Measurements from ENCODE around the gene ZNF723.
"Not testable (repeated sequence)": the region's sequence is repeated elsewhere in the genome, so short reads cannot be mapped to it uniquely, and the experiment has no call there.

ZNF723 gene

DNA sequence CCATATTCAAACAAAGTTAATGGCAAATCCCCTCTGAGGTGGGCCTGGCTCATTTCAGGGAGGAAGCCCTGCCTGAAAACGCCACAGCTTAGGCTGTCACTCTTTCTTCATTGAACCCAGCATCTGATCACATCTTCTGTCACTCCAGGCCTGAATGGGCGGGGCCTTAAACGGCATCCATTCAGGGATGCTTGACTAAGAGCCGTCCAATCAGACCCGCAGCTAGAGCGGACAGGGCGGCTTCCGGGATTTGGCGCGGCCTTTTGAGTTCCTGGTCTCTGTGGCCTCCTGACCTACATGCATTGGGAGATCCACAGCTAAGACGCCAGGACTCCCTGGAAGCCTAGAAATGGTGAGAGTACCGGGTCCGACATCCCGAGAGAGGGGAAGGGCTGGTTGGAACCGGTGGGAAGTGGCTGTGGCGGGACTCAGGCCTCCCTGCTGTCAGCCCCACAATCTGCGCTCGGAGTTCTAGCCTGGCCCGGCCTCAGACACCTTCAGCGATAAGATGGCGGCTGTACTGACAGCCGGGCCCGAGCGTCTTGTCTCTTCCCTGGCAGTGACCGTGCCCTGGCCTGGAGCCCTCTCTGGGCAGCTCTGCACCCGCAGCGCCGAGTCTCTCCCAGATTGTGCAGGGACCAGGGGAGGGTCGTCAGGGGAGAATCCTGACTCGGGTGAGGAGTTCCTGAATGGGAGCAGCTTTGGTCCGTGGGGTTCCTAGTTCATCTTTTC, at the start of gene ZNF723:
Gene ZNF723 (plus strand): TSS at position 261 of the 732 bp plus-strand sequence. CDS start 89 bp downstream, at position 350.
- no peak within 1 kb of the TSS for H3K4me3 Mint-ChIP-seq
- peaks cover 35% of the 10 kb centered on the region for H3K9me3 Mint-ChIP-seq
- CTCF ChIA-PET = no interaction called here
- DNase-seq = no peak
- no peaks in the 10 kb centered on the region for H3K4me1 Mint-ChIP-seq
- no peaks in the 10 kb centered on the region for H3K27me3 Mint-ChIP-seq
- no peak within 1 kb of the TSS for H3K27ac Mint-ChIP-seq
- peaks cover 1% of the 10 kb centered on the region for H3K36me3 Mint-ChIP-seq

DNA sequence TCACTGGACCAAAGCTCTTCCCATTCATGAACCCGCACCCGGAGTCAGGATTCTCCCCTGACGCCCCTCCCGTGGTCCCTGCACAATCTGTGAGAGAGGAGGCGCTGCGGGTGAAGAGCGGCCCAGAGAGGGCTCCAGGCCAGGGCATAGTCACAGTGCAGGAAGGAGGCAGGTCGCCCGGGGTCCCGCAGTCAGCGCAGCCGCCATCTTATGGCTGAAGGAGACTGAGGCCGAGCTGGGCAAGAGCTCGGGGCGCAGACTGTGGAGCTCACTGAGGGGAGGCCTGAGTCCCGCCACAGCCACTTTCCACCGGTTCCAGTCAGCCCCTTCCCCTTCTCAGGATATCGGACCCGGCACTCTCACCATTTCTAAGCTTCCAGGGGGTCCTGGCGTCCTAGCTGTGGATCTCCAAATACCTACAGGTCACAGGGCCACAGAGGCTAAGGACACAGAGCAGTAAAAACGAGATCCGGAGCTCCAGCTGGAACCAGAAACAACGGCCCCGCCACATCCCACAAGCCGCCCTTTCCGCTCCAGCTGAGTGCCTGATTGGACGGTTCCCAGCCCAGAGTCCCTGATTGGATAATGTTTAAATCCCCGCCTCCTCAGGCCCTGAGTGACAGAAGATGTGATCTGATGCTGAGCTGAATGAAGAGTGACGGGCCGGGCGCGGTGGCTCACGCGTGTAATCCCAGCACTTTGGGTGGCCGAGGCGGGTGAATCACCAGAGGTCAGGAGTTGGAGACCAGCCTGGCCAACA, 48.3 kb upstream of the ZNF723 start, which contains the start of gene ZNF99:
Gene ZNF99 (minus strand): TSS at position 501 of the 760 bp plus-strand sequence. CDS start 135 bp downstream, at position 366.
- Mint-ChIP-seq H3K4me1 (no peaks in the 10 kb centered on the region), H3K36me3 (peaks cover 2% of the 10 kb centered on the region), H3K27ac (no peak within 1 kb of the TSS), H3K9me3 (peaks cover 23% of the 10 kb centered on the region), H3K27me3 (no peaks in the 10 kb centered on the region), H3K4me3 (no peak within 1 kb of the TSS)
- no peak for DNase-seq
- CTCF ChIA-PET = no interaction called here

DNA sequence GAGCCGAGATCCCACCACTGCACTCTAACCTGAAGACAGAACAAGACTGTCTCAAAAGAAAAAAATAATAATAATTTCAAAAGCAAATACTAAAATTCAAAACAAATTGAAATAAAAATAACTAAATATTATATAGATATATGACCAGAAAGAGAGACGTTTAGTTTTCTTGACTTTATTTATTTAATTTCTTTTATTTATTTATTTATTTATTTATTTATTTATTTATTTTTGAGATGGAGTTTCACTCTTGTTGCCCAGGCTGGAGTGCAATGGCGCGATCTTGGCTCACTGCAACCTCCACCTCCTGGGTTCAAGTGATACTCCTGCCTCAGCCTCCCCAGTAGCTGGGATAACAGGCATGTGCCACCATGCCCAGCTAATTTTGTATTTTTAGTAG, 39.2 kb upstream of the ZNF723 start:
- DNase-seq, H3K36me3 Mint-ChIP-seq, H3K27ac Mint-ChIP-seq, H3K4me3 Mint-ChIP-seq, H3K4me1 Mint-ChIP-seq, CTCF ChIA-PET, H3K27me3 Mint-ChIP-seq: not testable (repeated sequence)
- H3K9me3 Mint-ChIP-seq = peaks cover 38% of the 10 kb centered on the region

DNA sequence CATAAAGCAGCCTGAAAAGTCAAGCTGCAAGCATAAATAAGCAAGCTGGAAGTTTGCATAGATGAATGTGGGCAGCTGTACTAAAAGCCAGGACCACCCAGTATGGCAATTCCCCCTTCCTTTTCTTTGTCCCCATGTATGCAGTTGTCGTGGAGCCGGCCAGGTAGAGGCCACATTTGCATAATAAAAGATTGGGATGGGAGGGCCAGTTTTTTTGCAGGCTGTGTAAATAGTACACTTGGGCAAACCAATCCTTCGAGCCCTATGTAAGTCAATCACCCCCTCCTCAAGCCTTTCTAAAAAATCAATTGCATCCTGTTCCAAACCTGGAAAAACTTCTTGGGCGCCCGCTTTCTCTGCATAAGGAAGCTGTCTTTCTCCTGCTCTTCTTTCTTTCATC, 35.1 kb upstream of the ZNF723 start:
- H3K9me3 Mint-ChIP-seq = peaks cover 53% of the 10 kb centered on the region
- no peaks in the 10 kb centered on the region for H3K4me1 Mint-ChIP-seq
- H3K27me3 Mint-ChIP-seq = no peaks in the 10 kb centered on the region
- peaks cover 3% of the 10 kb centered on the region for H3K36me3 Mint-ChIP-seq
- H3K27ac Mint-ChIP-seq = no peak overlapping the region
- CTCF ChIA-PET = no interaction called here
- no peak for DNase-seq
- H3K4me3 Mint-ChIP-seq = no peak overlapping the region

GRCh38 chr19:22806418-22806817, 25.7 kb upstream of the ZNF723 start:
- no peak for DNase-seq
- H3K4me3 Mint-ChIP-seq = no peak overlapping the region
- H3K9me3 Mint-ChIP-seq = peaks cover 28% of the 10 kb centered on the region
- no peaks in the 10 kb centered on the region for H3K36me3 Mint-ChIP-seq
- H3K27me3 Mint-ChIP-seq = no peaks in the 10 kb centered on the region
- no peak overlapping the region for H3K27ac Mint-ChIP-seq
- CTCF ChIA-PET = no interaction called here
- H3K4me1 Mint-ChIP-seq = no peaks in the 10 kb centered on the region

GRCh38 chr19:22807061-22807835, 24.8 kb upstream of the ZNF723 start:
- CTCF ChIA-PET = no interaction called here
- Mint-ChIP-seq H3K4me1 (no peaks in the 10 kb centered on the region), H3K4me3 (no peak overlapping the region), H3K27ac (no peak overlapping the region), H3K27me3 (no peaks in the 10 kb centered on the region), H3K9me3 (peaks cover 32% of the 10 kb centered on the region), H3K36me3 (no peaks in the 10 kb centered on the region)
- no peak for DNase-seq

DNA sequence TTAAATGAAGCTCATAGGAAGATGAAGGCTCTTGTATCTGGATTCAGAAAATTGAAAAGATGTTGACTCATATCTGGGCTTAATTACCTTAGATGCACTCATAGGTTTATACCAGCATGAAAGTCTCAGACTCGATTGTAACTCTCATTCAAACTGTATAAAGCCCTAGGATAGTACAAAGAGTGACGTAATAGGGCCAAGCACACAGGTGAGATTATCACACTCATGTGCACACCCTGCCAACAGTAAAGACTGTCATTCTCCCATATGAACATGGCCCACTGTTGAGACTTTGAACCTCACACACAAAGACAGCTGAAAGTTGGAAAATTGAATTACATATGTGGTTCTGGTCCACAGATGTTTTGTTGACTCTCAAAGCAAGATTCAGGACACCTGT, 18.0 kb upstream of the ZNF723 start:
- DNase-seq = no peak
- H3K9me3 Mint-ChIP-seq = peaks cover 79% of the 10 kb centered on the region
- H3K4me1 Mint-ChIP-seq = no peaks in the 10 kb centered on the region
- CTCF ChIA-PET = no interaction called here
- no peaks in the 10 kb centered on the region for H3K27me3 Mint-ChIP-seq
- H3K36me3 Mint-ChIP-seq = no peaks in the 10 kb centered on the region
- H3K27ac Mint-ChIP-seq = no peak overlapping the region
- H3K4me3 Mint-ChIP-seq = no peak overlapping the region

GRCh38 chr19:22831211-22831610, 880 bp upstream of the ZNF723 start:
- H3K4me3 Mint-ChIP-seq = no peak overlapping the region
- no peaks in the 10 kb centered on the region for H3K27me3 Mint-ChIP-seq
- no peaks in the 10 kb centered on the region for H3K4me1 Mint-ChIP-seq
- peaks cover 1% of the 10 kb centered on the region for H3K36me3 Mint-ChIP-seq
- peaks cover 34% of the 10 kb centered on the region for H3K9me3 Mint-ChIP-seq
- CTCF ChIA-PET = no interaction called here
- no peak for DNase-seq
- H3K27ac Mint-ChIP-seq = no peak overlapping the region

GRCh38 chr19:22857713-22858320, 25.7 kb downstream of the ZNF723 start:
- H3K4me3 Mint-ChIP-seq, H3K4me1 Mint-ChIP-seq, CTCF ChIA-PET, H3K27ac Mint-ChIP-seq, DNase-seq, H3K36me3 Mint-ChIP-seq, H3K27me3 Mint-ChIP-seq: not testable (repeated sequence)
- H3K9me3 Mint-ChIP-seq = peaks cover 43% of the 10 kb centered on the region

DNA sequence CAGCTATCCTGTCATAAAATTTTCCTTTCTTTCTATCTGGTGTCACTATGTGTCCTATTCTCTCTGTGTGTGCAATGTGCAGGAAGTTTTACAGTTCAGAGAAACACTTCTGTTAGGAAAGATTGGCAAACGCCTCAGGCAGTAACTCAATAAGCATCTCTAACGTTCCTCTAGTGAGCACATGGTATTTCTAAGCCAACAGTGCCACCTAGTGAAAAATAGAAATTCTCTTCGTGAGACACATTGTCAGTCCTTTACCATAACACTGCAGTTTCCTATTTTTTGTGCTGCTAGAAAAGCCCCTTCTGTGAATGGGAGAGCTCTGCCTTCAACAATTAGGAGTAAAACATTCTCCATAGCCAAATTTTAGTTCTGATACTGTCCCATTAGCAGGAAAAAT, 50.7 kb downstream of the ZNF723 start:
- H3K27ac Mint-ChIP-seq = no peak overlapping the region
- H3K9me3 Mint-ChIP-seq = peaks cover 51% of the 10 kb centered on the region
- no peaks in the 10 kb centered on the region for H3K4me1 Mint-ChIP-seq
- H3K4me3 Mint-ChIP-seq = no peak overlapping the region
- no peak for DNase-seq
- CTCF ChIA-PET = no interaction called here
- H3K36me3 Mint-ChIP-seq = no peaks in the 10 kb centered on the region
- no peaks in the 10 kb centered on the region for H3K27me3 Mint-ChIP-seq

- CTCF ChIA-PET = no interaction called here
- Mint-ChIP-seq H3K27me3 (no peaks in the 10 kb centered on the region), H3K4me3 (no peak overlapping the region), H3K9me3 (peaks cover 37% of the 10 kb centered on the region), H3K36me3 (peaks cover 2% of the 10 kb centered on the region), H3K4me1 (no peaks in the 10 kb centered on the region), H3K27ac (no peak overlapping the region)
- no peak for DNase-seq
Observed at GRCh38 chr19:22893855-22894270, 61.8 kb downstream of the ZNF723 start.

GRCh38 chr19:22901431-22902130, 69.5 kb downstream of the ZNF723 start:
- H3K27ac Mint-ChIP-seq = no peak overlapping the region
- H3K4me1 Mint-ChIP-seq = no peaks in the 10 kb centered on the region
- H3K36me3 Mint-ChIP-seq = no peaks in the 10 kb centered on the region
- DNase-seq = no peak
- CTCF ChIA-PET = no interaction called here
- H3K27me3 Mint-ChIP-seq = no peaks in the 10 kb centered on the region
- no peak overlapping the region for H3K4me3 Mint-ChIP-seq
- H3K9me3 Mint-ChIP-seq = peaks cover 60% of the 10 kb centered on the region

Data from activated naive CD4-positive, alpha-beta T cell treated with anti-CD3 and anti-CD28 coated beads, Interleukin-2, amount 10 ng/mL, durations not matched to agents 7 days and 5 days (primary cell).